ENCODE data around the gene SRL. TPM values are rescaled to one million over a fixed set of nuclear protein-coding genes. Genes with fewer than 3 reads are reported as not detected.
A peak's percentile ranks its signal among the peaks of the same experiment; 100 is the strongest.

Gene SRL
- total and polyA plus RNA-seq, 8 donors: 0.12 to 0.42 (median 0.23) TPM

DNA sequence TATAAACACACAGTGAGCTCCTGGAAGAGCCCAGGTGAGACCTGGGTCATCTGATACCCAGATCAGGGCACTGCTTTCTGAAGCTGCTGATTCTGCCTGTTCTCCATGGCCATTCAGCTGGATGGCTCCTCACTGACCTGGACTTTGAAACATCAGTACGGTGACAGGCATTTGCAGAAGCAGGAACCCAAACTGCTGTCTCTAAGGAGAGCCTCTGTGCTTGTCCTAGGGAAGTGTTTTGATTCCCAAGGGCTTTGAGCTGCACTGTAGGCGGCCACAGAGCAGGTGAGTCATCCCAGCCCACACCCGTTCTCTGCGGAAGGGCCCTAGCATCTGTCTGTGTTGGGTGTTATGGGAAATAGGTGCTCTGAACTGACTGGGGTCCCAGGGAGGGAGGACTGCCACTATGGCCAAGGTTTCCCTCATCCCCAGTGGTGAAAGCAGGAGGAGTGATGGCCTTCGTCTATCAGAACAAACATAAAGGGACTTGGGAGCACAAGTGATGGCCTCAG, 64.9 kb downstream of the SRL start:
- no peaks in the 10 kb centered on the region for H3K9me3 ChIP-seq
- no peak overlapping the region for H3K4me3 ChIP-seq
- no peak overlapping the region for H3K27ac ChIP-seq
- DNase-seq (no peak), FAIRE-seq (no peak), ATAC-seq (peak in 3 of 4 donors; percentile 19 to 58 (median 57))
- TF ChIP-seq, protein P1, sequence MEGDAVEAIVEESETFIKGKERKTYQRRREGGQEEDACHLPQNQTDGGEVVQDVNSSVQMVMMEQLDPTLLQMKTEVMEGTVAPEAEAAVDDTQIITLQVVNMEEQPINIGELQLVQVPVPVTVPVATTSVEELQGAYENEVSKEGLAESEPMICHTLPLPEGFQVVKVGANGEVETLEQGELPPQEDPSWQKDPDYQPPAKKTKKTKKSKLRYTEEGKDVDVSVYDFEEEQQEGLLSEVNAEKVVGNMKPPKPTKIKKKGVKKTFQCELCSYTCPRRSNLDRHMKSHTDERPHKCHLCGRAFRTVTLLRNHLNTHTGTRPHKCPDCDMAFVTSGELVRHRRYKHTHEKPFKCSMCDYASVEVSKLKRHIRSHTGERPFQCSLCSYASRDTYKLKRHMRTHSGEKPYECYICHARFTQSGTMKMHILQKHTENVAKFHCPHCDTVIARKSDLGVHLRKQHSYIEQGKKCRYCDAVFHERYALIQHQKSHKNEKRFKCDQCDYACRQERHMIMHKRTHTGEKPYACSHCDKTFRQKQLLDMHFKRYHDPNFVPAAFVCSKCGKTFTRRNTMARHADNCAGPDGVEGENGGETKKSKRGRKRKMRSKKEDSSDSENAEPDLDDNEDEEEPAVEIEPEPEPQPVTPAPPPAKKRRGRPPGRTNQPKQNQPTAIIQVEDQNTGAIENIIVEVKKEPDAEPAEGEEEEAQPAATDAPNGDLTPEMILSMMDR (IDR thresholded peaks at IDR 0.05): no peak
- no peaks in the 10 kb centered on the region for H3K27me3 ChIP-seq
- 72 to 78% methylated on average over 5 of the region's 5 CpGs for WGBS, 2 donors
- intact Hi-C loops (cut with DNase I): no loop called here
- no peaks in the 10 kb centered on the region for H3K4me1 ChIP-seq
- H3K36me3 ChIP-seq: no peaks in the 10 kb centered on the region

DNA sequence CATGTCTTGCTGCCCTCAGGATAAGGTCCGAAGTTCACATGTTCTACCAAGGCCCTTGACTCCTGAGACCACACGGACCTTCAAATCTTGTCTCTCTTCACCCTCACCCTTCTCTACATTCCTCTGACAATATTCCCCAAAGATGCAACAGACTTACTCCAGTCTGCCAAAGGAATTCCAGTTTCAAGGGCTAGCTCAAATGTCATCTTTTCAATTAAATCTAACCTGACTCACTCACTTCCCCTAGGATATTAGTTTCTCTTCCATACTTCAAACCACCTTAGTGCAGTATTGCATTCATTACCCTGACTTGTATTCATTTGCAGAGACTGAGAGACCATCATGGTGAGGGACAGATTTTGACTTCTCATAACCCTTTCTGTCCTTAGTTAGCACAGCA, 66.0 kb downstream of the SRL start:
- 75 to 77% methylated on average over 2 of the region's 2 CpGs for WGBS, 2 donors
- FAIRE-seq (no peak), ATAC-seq (no peak), DNase-seq (no peak)
- TF ChIP-seq, protein P1 (IDR thresholded peaks at IDR 0.05): no peak
- Histone ChIP-seq H3K27ac (no peak overlapping the region), H3K36me3 (no peaks in the 10 kb centered on the region), H3K4me1 (no peaks in the 10 kb centered on the region), H3K9me3 (no peaks in the 10 kb centered on the region), H3K4me3 (no peak overlapping the region), H3K27me3 (no peaks in the 10 kb centered on the region)
- intact Hi-C loops (cut with DNase I): no loop called here

DNA sequence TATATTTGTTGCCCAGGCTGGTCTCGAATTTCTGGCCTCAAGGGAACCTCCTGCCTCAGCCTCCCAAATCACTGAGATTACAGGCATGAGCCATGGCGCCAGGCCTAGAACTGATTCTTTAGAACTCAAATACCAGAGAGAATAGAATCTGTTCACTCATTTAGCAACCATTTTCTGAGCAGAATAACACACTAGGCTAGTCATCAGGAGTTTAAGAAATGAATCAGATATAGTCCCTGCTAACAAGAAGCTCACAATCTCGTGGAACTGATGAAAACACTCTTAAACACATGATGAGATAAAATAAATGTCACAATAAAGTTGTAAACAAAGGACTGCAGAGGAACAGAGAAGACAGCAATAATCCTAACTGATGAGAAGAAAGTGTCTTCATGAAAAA, 69.8 kb downstream of the SRL start:
- Histone ChIP-seq H3K36me3 (no peaks in the 10 kb centered on the region), H3K27ac (no peak overlapping the region), H3K4me1 (no peaks in the 10 kb centered on the region), H3K9me3 (no peaks in the 10 kb centered on the region), H3K4me3 (no peak overlapping the region), H3K27me3 (no peaks in the 10 kb centered on the region)
- no peak for FAIRE-seq
- 79 to 81% methylated on average over 3 of the region's 3 CpGs for WGBS, 2 donors
- no peak for ATAC-seq
- TF ChIP-seq, protein P1 (IDR thresholded peaks at IDR 0.05): no peak
- intact Hi-C loops (cut with DNase I): no loop called here
- DNase-seq: no peak

DNA sequence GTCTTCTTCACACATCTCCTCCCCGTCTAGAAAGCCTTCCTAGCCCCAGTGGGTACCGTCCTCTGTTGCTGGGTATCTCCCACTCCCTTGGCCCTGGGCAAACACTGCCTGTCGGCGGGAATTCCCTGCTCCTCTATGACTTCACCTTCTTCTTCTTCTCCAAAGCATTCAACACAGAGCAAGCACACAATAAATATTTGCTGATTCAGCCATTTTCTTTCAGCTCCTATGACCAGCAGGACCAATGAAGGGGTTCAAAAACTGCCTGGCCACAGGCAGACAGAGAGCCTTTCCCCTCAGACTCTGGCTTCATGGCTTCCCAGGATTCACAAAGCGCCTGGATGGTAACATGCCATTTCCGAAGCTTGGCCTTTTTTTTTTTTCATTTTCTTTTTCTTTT, 72.5 kb downstream of the SRL start:
- Histone ChIP-seq H3K4me3 (no peak overlapping the region), H3K9me3 (no peaks in the 10 kb centered on the region), H3K27ac (no peak overlapping the region), H3K36me3 (no peaks in the 10 kb centered on the region), H3K27me3 (no peaks in the 10 kb centered on the region), H3K4me1 (no peaks in the 10 kb centered on the region)
- 90 to 92% methylated on average over 6 of the region's 6 CpGs for WGBS, 2 donors
- ATAC-seq (no peak), FAIRE-seq (no peak), DNase-seq (no peak)
- TF ChIP-seq, protein P1 (IDR thresholded peaks at IDR 0.05): no peak
- intact Hi-C loops (cut with DNase I): no loop called here

DNA sequence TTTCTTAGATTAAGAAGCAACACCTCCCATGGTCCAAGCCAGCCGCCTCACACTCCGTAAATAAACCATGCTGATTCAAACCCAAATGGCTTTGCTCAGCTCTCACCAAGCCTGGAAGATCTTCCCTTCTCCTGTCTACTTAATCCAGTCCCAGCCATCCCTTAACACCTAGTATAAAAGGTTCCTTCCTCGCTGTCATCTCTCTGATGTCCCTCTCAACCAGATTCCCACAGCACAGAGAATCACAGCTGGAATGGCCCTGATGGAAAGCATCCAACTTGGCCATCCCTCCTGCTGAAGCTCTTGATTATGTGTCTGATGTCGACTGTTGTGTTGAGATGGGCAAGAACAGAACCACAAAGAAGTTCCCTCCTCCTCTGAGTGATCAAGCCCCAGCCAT, 75.1 kb downstream of the SRL start:
- FAIRE-seq (no peak), ATAC-seq (no peak), DNase-seq (no peak)
- no peak overlapping the region for H3K4me3 ChIP-seq
- H3K9me3 ChIP-seq: no peaks in the 10 kb centered on the region
- intact Hi-C loops (cut with DNase I): no loop called here
- no peak overlapping the region for H3K27ac ChIP-seq
- TF ChIP-seq, protein P1 (IDR thresholded peaks at IDR 0.05): no peak
- no peaks in the 10 kb centered on the region for H3K36me3 ChIP-seq
- H3K27me3 ChIP-seq: no peaks in the 10 kb centered on the region
- no peaks in the 10 kb centered on the region for H3K4me1 ChIP-seq
- 89 to 91% methylated on average over 4 of the region's 4 CpGs for WGBS, 2 donors
